ENCODE measurements around the gene ZSCAN22. TPM values are rescaled to one million over a fixed set of nuclear protein-coding genes. Genes with fewer than 3 reads are reported as not detected.
"Not testable (repeated sequence)": the region's sequence is repeated elsewhere in the genome, so short reads cannot be mapped to it uniquely, and the experiment has no call there.

The ZSCAN22 gene
- total RNA-seq, 1 experiment from 2014 or later, result 2.1 TPM

GRCh38 chr19:58361900-58362271 is 35.1 kb downstream of the ZSCAN22 start:
- in situ Hi-C loops (cut with HindIII; ENCODE audit: low pct_unique_long_range_greater_than_20kb, low sequenced_read_pairs), result no loop called here
- no peak for DNase-seq (ENCODE audit: low read depth)

- in situ Hi-C loops (cut with HindIII; ENCODE audit: low pct_unique_long_range_greater_than_20kb, low sequenced_read_pairs), result no loop called here
- peak; percentile 99 for DNase-seq (ENCODE audit: low read depth)
Measured at GRCh38 chr19:58362272-58362994, 35.6 kb downstream of the ZSCAN22 start, which contains the start of gene ZNF497. Gene ZNF497, minus strand, starts transcription at chr19:58362751. Its CDS starts 5,116 bp downstream, at chr19:58357635.

DNA sequence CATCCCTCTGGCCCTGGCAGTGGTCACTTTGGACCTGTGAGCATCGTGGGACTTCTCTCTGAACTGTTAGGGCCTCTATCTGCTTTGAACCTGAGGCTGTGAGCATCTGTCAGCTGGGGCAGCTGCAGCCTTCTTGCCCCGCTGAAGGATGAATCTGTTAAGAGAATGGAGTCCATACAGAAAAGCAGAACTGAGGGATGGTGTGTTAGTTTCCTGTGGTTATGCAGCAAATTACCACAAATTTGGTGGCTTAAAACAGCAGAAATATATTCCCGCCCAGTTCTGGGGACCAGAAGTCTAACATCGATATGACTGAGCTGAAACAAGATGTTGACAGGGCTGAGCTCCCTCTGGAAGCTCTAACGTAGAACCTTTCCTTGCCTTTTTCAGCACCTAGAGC is 37.4 kb downstream of the ZSCAN22 start:
- DNase-seq (ENCODE audit: low read depth), result no peak
- in situ Hi-C loops (cut with HindIII; ENCODE audit: low pct_unique_long_range_greater_than_20kb, low sequenced_read_pairs), result no loop called here

- no peak for DNase-seq (ENCODE audit: low read depth)
- in situ Hi-C loops (cut with HindIII; ENCODE audit: low pct_unique_long_range_greater_than_20kb, low sequenced_read_pairs), result no loop called here
Measured at GRCh38 chr19:58366585-58367430, 40.0 kb downstream of the ZSCAN22 start.

DNA sequence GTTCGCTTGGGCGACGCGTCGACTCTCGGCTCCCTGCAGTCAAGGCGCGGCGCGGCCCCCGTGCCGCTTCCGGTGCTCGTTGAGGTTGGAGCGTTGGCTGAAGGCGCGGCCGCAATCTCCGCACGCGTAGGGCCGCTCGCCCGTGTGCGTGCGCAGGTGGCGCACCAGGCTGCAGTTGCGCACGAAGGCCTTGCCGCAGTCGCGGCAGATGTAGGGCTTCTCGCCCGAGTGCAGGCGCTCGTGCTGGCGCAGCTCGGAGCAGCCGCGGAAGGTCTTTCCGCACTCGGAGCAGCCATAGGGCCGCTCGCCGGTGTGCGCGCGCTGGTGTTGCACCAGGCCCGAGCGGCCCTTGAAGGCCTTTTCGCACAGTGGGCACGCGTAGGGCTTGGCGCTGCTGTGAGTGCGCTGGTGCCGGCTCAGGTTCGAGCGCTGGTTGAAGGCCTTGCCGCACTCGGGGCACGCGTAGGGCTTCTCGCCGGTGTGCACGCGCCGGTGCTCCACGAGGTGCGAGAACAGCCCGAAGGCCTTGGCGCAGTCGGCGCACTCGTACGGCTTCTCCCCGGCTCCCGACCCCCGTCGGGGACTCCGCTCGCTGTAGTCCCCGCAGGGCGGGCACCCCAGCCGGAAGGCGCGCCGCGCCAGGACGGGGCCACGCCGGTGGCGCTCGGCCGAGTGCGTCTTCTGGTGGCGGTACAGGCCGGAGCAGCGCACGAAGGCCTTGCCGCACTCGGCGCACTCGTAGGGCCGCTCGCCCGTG is 41.1 kb downstream of the ZSCAN22 start:
- in situ Hi-C loops (cut with HindIII; ENCODE audit: low pct_unique_long_range_greater_than_20kb, low sequenced_read_pairs), result no loop called here
- no peak for DNase-seq (ENCODE audit: low read depth)

GRCh38 chr19:58368561-58369360 is 42.0 kb downstream of the ZSCAN22 start:
- no peak for DNase-seq (ENCODE audit: low read depth)
- in situ Hi-C loops (cut with HindIII; ENCODE audit: low pct_unique_long_range_greater_than_20kb, low sequenced_read_pairs), result no loop called here

DNA sequence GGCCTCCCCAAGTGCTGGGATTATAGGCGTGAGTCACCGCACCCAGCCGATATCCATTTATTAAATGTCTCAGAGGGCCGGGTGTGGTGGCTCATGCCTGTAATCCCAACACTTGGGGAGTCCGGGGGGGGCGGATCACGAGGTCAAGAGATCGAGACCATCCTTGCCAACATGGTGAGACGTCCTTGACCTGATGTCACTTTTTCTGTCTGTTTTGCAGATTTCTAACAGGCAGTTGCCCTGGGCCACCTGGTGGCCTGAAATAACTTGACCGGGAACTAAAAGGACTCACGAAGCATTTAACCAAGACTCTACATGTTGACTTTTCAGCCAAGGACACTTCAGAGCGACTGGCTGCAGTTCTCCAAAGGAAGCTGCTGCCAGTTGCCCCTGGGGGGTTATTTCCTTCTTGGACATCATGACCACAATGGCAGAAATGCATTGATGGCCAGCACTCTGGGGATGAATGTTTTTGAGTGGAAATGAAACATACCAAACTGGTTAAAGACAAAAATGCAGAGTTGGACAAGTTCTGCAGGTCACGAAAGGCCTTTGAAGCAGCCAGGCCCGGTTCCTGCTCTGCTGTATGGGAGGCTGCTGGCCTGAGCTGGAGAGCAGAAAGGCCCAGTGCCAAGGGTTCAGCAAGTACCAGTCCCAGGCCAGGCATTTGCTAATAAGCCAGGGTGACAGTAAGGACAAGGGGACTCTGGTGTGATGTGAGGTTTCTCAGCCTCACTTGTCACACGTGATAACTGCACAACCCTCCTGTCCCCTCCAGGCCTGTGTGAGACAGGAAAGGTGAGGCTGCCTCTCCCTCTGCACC is 45.7 kb downstream of the ZSCAN22 start:
- no peak for DNase-seq (ENCODE audit: low read depth)
- in situ Hi-C loops (cut with HindIII; ENCODE audit: low pct_unique_long_range_greater_than_20kb, low sequenced_read_pairs), result no loop called here

DNA sequence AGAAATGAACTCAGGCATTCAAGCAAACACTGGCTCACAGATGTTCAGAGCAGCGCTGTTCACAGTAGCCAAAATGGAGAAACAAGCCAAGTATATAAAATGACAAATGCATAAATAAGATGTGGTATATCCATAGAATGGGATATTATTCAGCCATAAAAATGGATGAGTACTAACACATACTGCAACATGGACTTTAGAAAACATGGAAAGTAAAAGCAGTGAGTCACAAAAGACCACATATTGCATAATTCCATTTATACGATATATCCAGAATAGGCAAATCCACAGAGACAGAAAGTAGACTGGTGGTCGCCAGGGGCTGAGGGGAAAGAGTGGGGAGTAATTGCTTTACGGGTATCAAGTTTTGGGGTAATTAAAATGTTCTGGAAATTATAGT is 47.4 kb downstream of the ZSCAN22 start:
- in situ Hi-C loops (cut with HindIII; ENCODE audit: low pct_unique_long_range_greater_than_20kb, low sequenced_read_pairs), result no loop called here
- no peak for DNase-seq (ENCODE audit: low read depth)

DNA sequence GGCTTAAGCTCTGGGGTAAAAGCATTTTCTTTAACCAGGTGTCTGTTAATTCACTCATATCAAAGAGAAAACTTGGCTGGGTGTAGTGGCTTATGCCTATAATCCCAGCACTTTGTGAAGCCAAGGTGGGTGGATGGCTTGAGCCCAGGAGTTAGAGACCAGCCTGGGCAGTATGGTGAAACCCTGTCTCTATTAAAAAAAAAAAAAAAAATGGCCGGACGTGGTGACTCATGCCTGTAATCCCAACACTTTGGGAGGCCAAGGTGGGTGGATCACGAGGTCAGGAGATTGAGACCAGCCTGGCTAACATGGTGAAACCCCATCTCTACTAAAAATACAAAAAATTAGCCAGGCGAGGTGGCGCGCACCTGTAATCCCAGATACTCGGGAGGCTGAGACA is 49.9 kb downstream of the ZSCAN22 start:
- DNase-seq (ENCODE audit: low read depth); in situ Hi-C loops (cut with HindIII; ENCODE audit: low pct_unique_long_range_greater_than_20kb, low sequenced_read_pairs): not testable (repeated sequence)

- no peak for DNase-seq (ENCODE audit: low read depth)
- in situ Hi-C loops (cut with HindIII; ENCODE audit: low pct_unique_long_range_greater_than_20kb, low sequenced_read_pairs), result no loop called here
Measured at GRCh38 chr19:58379246-58379645, 52.5 kb downstream of the ZSCAN22 start.

DNA sequence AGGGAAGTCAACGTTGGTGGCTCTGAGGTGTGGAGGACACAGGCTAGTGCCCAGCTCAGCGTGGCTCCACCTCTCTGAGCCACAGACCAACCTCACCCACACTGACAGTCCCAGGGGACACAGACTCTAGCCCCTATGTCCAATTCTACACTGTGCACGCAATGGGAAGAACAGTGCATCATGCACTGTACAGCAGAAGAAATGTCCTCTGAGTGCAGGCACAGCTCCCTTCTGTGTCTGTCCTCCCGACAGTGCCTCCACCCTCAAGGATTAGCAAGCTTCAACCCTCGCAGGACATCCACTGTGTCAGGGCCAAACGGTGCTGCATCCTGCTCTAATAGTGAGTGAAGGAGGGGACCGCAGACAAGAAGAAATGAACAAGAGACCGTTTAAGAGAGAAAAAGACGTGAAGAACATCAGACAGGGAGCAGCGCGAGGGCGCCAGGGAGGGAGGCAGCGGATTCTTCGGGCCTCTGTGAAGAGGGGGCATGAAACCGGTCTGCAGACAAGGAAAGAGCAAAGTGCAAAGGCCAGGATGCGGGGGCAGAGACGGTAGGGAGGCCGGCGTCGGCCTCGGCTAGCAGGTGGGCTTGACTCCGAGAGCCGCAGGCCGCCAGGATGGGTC is 53.4 kb downstream of the ZSCAN22 start:
- in situ Hi-C loops (cut with HindIII; ENCODE audit: low pct_unique_long_range_greater_than_20kb, low sequenced_read_pairs), result no loop called here

DNA sequence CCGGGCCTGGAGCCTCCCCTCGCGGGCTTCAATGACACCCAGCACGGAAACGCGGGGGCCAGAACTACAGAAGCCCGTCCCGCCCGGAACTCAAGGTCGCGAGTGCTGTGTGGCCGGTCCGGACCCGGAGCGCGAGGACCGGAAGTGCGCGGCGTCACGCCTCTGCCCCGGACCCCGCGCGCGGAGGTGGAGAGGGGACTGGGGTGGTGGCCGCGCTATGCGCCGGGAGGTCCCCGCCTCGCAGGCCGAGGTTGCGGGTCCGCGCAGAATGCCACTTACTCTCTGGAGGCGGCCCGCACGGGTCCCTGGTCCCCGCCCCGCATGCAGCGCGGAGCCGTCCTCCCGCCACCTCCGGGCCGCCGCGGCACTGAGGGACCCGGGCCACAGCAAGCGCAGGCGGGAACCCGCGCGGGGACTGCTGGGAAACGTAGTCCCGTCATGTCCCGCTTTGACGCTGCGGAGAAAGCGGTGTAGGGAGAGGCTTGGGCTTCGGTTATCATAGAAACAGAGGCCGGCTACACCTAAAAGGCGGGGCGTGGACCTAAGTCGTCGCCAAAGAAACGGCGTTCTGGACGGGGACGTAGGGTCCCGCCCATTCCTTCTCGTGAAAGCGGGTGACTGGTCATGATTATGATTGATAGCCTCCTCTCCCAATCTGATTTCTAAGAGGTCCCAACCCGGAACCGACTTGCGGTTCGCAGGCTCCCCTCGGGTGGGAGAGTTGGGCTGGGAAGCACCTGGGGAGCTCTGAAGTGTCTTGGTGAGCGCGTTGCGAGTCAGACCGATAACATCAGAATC is 54.1 kb downstream of the ZSCAN22 start, which contains the start of gene ZNF837:
Gene ZNF837, minus strand, starts transcription at position 369 of the 798 bp plus-strand sequence. CDS start 11,698 bp downstream, outside the sequence.
- in situ Hi-C loops (cut with HindIII; ENCODE audit: low pct_unique_long_range_greater_than_20kb, low sequenced_read_pairs), result no loop called here
- DNase-seq (ENCODE audit: low read depth), result peak; percentile 100

More for the DNA sequence above, 53.4 kb downstream of the ZSCAN22 start:
- DNase-seq (ENCODE audit: low read depth), result no peak

DNA sequence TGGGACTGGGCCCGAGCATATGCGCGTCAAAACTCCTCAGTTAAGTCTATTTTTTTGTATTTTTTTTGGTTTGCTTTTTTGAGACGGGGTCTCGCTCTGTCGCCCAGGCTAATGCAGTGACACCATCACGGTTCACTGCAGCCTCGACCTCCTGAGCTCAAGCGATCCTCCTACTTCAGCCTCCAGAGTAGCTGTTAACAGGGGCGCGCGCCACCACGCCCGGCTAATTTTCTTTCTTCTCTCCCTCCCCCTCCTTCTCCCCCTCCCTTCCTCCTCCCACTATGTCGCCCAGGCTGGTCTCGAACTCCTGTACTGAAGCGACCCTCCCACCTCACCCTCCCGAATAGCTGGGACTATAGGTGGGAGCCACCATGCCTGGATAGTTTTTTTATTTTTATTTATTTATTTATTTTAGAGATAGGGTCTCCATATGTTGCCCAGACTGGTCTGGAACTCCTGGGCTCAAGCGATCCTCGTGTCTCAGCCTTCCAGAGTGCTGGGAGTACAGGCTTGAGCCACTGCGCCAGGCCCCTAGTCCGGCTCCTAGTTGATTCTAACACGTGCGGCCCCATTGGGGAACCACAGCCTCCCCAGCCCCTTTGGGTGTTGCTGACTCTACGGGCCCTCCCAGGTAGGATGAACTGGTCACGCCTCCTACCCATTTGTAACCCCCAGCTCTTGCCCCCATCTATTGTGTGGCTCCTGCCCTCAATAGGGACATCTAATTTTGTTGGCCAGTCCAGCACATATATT is 54.8 kb downstream of the ZSCAN22 start:
- in situ Hi-C loops (cut with HindIII; ENCODE audit: low pct_unique_long_range_greater_than_20kb, low sequenced_read_pairs), result no loop called here
- no peak for DNase-seq (ENCODE audit: low read depth)

DNA sequence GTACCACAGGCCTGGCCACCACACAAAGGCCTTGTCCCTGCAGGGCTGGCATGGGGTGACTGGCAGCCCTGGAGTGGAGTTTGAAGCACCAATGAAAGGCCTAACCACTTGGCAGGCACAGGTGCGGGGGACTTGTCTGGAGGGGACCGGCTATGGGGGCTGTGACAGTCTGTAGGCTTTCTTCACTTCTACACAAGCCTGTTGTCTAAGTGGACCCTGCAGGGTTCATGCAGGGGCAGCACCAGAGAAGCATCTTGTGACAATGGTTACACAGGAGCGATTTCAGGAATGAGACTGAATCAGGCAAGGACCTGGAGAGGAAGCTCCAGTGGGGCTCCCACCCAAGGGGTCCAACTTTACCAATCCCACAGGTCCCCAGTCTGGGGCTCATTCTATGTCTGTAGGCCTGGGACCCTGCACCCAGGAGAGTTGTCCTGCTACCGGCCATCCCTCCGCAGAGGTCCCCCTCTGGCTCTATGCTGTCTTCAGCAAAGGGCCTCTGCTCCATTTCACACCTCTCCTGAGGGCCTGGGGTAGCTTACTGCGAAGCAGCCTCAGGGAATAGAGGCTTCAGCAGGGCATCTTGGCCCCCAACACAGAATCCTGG is 56.3 kb downstream of the ZSCAN22 start:
- no peak for DNase-seq (ENCODE audit: low read depth)
- in situ Hi-C loops (cut with HindIII; ENCODE audit: low pct_unique_long_range_greater_than_20kb, low sequenced_read_pairs), result no loop called here

- in situ Hi-C loops (cut with HindIII; ENCODE audit: low pct_unique_long_range_greater_than_20kb, low sequenced_read_pairs), result no loop called here
- DNase-seq (ENCODE audit: low read depth), result no peak
Measured at GRCh38 chr19:58385313-58385890, 58.6 kb downstream of the ZSCAN22 start.
